Measurements from ENCODE around the gene POLR3E.
A peak's percentile ranks its signal among the peaks of the same experiment; 100 is the strongest.
"Not testable (repeated sequence)": the region's sequence is repeated elsewhere in the genome, so short reads cannot be mapped to it uniquely, and the experiment has no call there.

Gene POLR3E

GRCh38 chr16:22368200-22368826 is 71.1 kb downstream of the POLR3E start:
- not testable (repeated sequence) for DNase-seq

- peak; percentile 36 for DNase-seq
Observed at GRCh38 chr16:22369221-22369811, 72.1 kb downstream of the POLR3E start.

- peak; percentile 46 for DNase-seq
Observed at GRCh38 chr16:22370038-22370820, 73.0 kb downstream of the POLR3E start.

GRCh38 chr16:22372882-22373661 is 75.9 kb downstream of the POLR3E start:
- peak; percentile 24 for DNase-seq

- no peak for DNase-seq
Observed at GRCh38 chr16:22373662-22374310, 76.6 kb downstream of the POLR3E start.

GRCh38 chr16:22374311-22375116 is 77.3 kb downstream of the POLR3E start, which contains the start of gene CDR2:
TSS of gene CDR2 (minus strand) at chr16:22374619. CDS start at chr16:22374309, 310 bp downstream.
- peak; percentile 97 for DNase-seq

GRCh38 chr16:22375117-22375962 is 78.1 kb downstream of the POLR3E start:
- DNase-seq: no peak

- no peak for DNase-seq
Observed at GRCh38 chr16:22375963-22376640, 78.9 kb downstream of the POLR3E start.

- no peak for DNase-seq
Observed at GRCh38 chr16:22379656-22380055, 82.4 kb downstream of the POLR3E start.

GRCh38 chr16:22380529-22380928 is 83.3 kb downstream of the POLR3E start:
- DNase-seq: no peak

- no peak for DNase-seq
Observed at GRCh38 chr16:22381392-22381791, 84.2 kb downstream of the POLR3E start.

GRCh38 chr16:22383827-22384226 is 86.6 kb downstream of the POLR3E start:
- no peak for DNase-seq

Data from kidney glomerular epithelial cell (primary cell).